Activated CD8-positive, alpha-beta memory T cell treated with anti-CD3 and anti-CD28 coated beads, Interleukin-2, amount 50 U/mL, for 48 hours (primary cell): Measurements from ENCODE around the gene HPS1.

Experiments
- DNase-seq: peaks from one replicate; pipeline ENCODE4 v3.0.0-alpha.2; 2020

Gene HPS1

GRCh38 chr10:98431016-98431415 lies 15.7 kb downstream of the HPS1 start:
- no peak for DNase-seq

- DNase-seq: no peak
Measured at GRCh38 chr10:98430427-98430826, 16.3 kb downstream of the HPS1 start.

- no peak for DNase-seq
Measured at GRCh38 chr10:98429320-98430072, 17.2 kb downstream of the HPS1 start.

- peak; percentile 38 for DNase-seq
Measured at GRCh38 chr10:98427011-98427515, 19.7 kb downstream of the HPS1 start.

- peak; percentile 69 for DNase-seq
Measured at GRCh38 chr10:98425511-98426352, 21.0 kb downstream of the HPS1 start.

- peak; percentile 32 for DNase-seq
Measured at GRCh38 chr10:98424295-98425254, 22.2 kb downstream of the HPS1 start.

- DNase-seq: no peak
Measured at GRCh38 chr10:98423691-98424120, 23.0 kb downstream of the HPS1 start.

- DNase-seq: no peak
Measured at GRCh38 chr10:98422182-98422581, 24.6 kb downstream of the HPS1 start.

- no peak for DNase-seq
Measured at GRCh38 chr10:98420786-98421185, 25.9 kb downstream of the HPS1 start.

- no peak for DNase-seq
Measured at GRCh38 chr10:98419469-98420261, 27.1 kb downstream of the HPS1 start.

GRCh38 chr10:98418665-98419468 lies 27.9 kb downstream of the HPS1 start:
- no peak for DNase-seq

GRCh38 chr10:98417973-98418664 lies 28.6 kb downstream of the HPS1 start:
- DNase-seq: no peak

GRCh38 chr10:98417481-98417959 lies 29.2 kb downstream of the HPS1 start:
- no peak for DNase-seq

- no peak for DNase-seq
Measured at GRCh38 chr10:98416606-98417388, 29.9 kb downstream of the HPS1 start.

GRCh38 chr10:98415731-98416119 lies 31.0 kb downstream of the HPS1 start:
- no peak for DNase-seq

GRCh38 chr10:98414932-98415730 lies 31.6 kb downstream of the HPS1 start, which contains the start of gene PYROXD2:
Gene PYROXD2, minus strand, starts transcription at chr10:98415182. Its CDS starts 47 bp downstream, at chr10:98415135.
- peak; percentile 64 for DNase-seq

- DNase-seq: no peak
Measured at GRCh38 chr10:98414578-98414931, 32.2 kb downstream of the HPS1 start.

GRCh38 chr10:98411768-98412167 lies 35.0 kb downstream of the HPS1 start:
- DNase-seq: no peak
